Keratinocyte (primary cell): ENCODE results near the gene ROR1.

Experiments used
- EZH2 ChIP-seq: IDR thresholded peaks from one replicate; pipeline ENCODE4 v1.6.1; 2012; ENCODE audit warnings: inconsistent platforms, mild to moderate bottlenecking, low read length, moderate library complexity
- TF ChIP-seq, protein P1 (sequence below), 3 experiments: IDR thresholded peaks in 1 of 3; conservative IDR thresholded peaks in 1 of 3; optimal IDR thresholded peaks in 1 of 3; 2 replicates in 2 of 3; 3 replicates in 1 of 3; pipeline versions ENCODE3 to v1.5.1; 2011; ENCODE audit warnings: low read length in 3 of 3, mild to moderate bottlenecking in 3 of 3, moderate library complexity in 2 of 3, control low read depth in 1 of 3, inconsistent platforms in 1 of 3; ENCODE audit not compliant: insufficient read depth in 2 of 3; ENCODE audit errors: extremely low read depth in 1 of 3

DNA sequence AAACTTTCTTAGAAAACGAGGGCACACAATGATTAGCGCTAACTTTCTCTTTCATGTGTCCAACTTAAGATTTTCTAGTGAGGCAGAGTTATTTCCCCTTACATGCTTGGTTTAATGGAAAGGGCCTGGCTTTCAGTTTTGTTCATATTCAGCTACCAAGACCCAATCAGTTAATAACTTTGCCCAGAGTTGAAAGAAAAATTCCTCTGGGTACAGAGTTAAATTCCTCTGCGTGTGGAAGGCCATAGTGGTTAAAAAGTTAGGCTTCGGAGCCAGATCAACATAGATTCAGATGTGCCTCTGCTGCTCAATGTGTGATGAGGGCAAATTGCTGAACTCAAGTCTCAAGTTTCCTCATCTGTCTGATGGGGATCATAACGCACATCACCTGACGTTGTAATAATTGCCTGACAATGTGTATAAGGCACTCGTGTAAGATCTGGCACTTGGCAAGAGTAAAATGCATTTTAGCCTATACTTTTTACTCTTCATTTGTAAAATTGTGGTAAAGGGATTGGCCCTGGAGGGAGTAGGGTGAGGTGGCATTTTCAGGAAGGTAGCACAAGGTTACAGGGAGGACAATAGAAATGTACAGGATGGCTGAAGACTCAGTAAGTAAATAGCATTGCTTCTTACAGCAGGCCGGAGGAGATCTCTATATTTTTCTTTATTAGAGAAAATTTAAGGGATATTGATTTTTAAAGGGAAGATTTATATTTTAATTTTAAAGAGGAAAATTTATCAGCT is 103.4 kb downstream of the ROR1 start:
- TF ChIP-seq, protein P1, sequence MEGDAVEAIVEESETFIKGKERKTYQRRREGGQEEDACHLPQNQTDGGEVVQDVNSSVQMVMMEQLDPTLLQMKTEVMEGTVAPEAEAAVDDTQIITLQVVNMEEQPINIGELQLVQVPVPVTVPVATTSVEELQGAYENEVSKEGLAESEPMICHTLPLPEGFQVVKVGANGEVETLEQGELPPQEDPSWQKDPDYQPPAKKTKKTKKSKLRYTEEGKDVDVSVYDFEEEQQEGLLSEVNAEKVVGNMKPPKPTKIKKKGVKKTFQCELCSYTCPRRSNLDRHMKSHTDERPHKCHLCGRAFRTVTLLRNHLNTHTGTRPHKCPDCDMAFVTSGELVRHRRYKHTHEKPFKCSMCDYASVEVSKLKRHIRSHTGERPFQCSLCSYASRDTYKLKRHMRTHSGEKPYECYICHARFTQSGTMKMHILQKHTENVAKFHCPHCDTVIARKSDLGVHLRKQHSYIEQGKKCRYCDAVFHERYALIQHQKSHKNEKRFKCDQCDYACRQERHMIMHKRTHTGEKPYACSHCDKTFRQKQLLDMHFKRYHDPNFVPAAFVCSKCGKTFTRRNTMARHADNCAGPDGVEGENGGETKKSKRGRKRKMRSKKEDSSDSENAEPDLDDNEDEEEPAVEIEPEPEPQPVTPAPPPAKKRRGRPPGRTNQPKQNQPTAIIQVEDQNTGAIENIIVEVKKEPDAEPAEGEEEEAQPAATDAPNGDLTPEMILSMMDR (optimal IDR thresholded peaks at IDR 0.05 in 1 of 3, IDR thresholded peaks at IDR 0.05 in 1 of 3, conservative IDR thresholded peaks at IDR 0.05 in 1 of 3; ENCODE audit: extremely low read depth in 1 of 3, insufficient read depth in 2 of 3, low read length in 3 of 3): no peak
- TF ChIP-seq EZH2: no peak
